GM12878 (cell line): ENCODE results near the gene ISY1. TPM values are rescaled to one million over a fixed set of nuclear protein-coding genes. Genes with fewer than 3 reads are reported as not detected.

Source experiments
- BRCA1 ChIP-seq: IDR thresholded peaks from 2 replicates; pipeline ENCODE4 v1.6.1; 2011; ENCODE audit warnings: low read depth, low read length, improper control_type of control experiment
- EED ChIP-seq: sonication (generic); IDR thresholded peaks from 2 replicates; pipeline ENCODE4 v1.6.1; 2016; ENCODE audit warnings: antibody characterized with exemption, low read depth
- EP300 ChIP-seq, 2 experiments: fragments of 150-350 bp in 1 of 2; IDR thresholded peaks; 2 replicates each; pipeline ENCODE4 v1.6.1; 2011 to 2012; ENCODE audit warnings: low read depth in 2 of 2, low read length in 2 of 2, borderline replicate concordance in 1 of 2, improper control_type of control experiment in 1 of 2, inconsistent platforms in 1 of 2; ENCODE audit not compliant: control insufficient read depth in 1 of 2
- ETV6 ChIP-seq, 2 experiments: fragments of 450-650 bp in 1 of 2; IDR thresholded peaks in 1 of 2; conservative IDR thresholded peaks in 1 of 2; 2 replicates each; pipeline ENCODE4 v1.6.1; 2014; ENCODE audit warnings: antibody characterized with exemption in 1 of 2, borderline replicate concordance in 1 of 2, low read depth in 1 of 2, mild to moderate bottlenecking in 1 of 2, moderate library complexity in 1 of 2
- FOXM1 ChIP-seq: IDR thresholded peaks from 2 replicates; pipeline ENCODE4 v1.6.1; 2012; ENCODE audit warnings: low read depth, mild to moderate bottlenecking, inconsistent platforms, low read length, moderate library complexity
- JUNB ChIP-seq: IDR thresholded peaks from 2 replicates; pipeline ENCODE4 v1.6.1; 2016; ENCODE audit warnings: antibody characterized with exemption, mild to moderate bottlenecking
- MEF2A ChIP-seq: IDR thresholded peaks from 2 replicates; pipeline ENCODE4 v1.6.1; 2011; ENCODE audit warnings: low read depth, mild to moderate bottlenecking, low read length, moderate library complexity; ENCODE audit not compliant: insufficient read depth
- MTA3 ChIP-seq: IDR thresholded peaks from 2 replicates; pipeline ENCODE4 v1.6.1; 2012; ENCODE audit warnings: low read length, inconsistent platforms, borderline replicate concordance
- MYC ChIP-seq: IDR thresholded peaks from 2 replicates; pipeline ENCODE4 v1.6.1; 2011; ENCODE audit warnings: mild to moderate bottlenecking, low read length, moderate library complexity, inconsistent platforms; ENCODE audit not compliant: insufficient read depth, insufficient replicate concordance, insufficient read length, severe bottlenecking
- NFYA ChIP-seq: IDR thresholded peaks from 2 replicates; pipeline ENCODE4 v1.6.1; 2011; ENCODE audit warnings: low read depth, mild to moderate bottlenecking, low read length, improper control_type of control experiment, borderline replicate concordance
- NKRF ChIP-seq: fragments of 450-650 bp; conservative IDR thresholded peaks from 2 replicates; pipeline ENCODE4 v1.6.1; 2017; ENCODE audit warnings: mild to moderate bottlenecking, moderate library complexity
- PML ChIP-seq: IDR thresholded peaks from 2 replicates; pipeline ENCODE4 v1.6.1; 2012; ENCODE audit warnings: low read length, inconsistent platforms
- SMAD5 ChIP-seq: IDR thresholded peaks from 2 replicates; pipeline ENCODE4 v1.6.1; 2016; ENCODE audit warnings: antibody characterized with exemption, low read depth
- SMC3 ChIP-seq: IDR thresholded peaks from 2 replicates; pipeline ENCODE4 v1.6.1; 2011; ENCODE audit warnings: low read length, improper control_type of control experiment, borderline replicate concordance
- SREBF1 ChIP-seq: IDR thresholded peaks from 2 replicates; pipeline ENCODE4 v1.6.1; 2012; ENCODE audit warnings: mild to moderate bottlenecking, low read length
- TBL1XR1 ChIP-seq: IDR thresholded peaks from 2 replicates; pipeline ENCODE4 v1.6.1; 2012; ENCODE audit warnings: low read depth, low read length, improper control_type of control experiment
- ZNF207 ChIP-seq: fragments of 450-650 bp; IDR thresholded peaks from 2 replicates; pipeline ENCODE4 v1.6.1; 2014; ENCODE audit warnings: antibody characterized with exemption, mild to moderate bottlenecking, borderline replicate concordance
- polyA plus RNA-seq, 11 experiments: library from polyadenylated mRNA; depleted of rRNA in 4 of 11; unstranded in 6 of 11; stranded (reverse) in 5 of 11; fragments of >200 nt; fragmentation: Nextera tagmentation in 4 of 11; fragmentation: Illumina TruSeq in 1 of 11; extraction: Ambion mirVana in 4 of 11; extraction: Trizol in 1 of 11; gene quantifications; 1 replicate in 1 of 11; 2 replicates in 10 of 11; pipeline versions ENCODE4 v1.2.1 to v1.2.3, GENCODE V29; 2011 to 2016; ENCODE audit warnings: inconsistent platforms in 2 of 11, missing spikeins in 2 of 11, low read depth in 1 of 11
- total RNA-seq, 4 experiments: library from RNA; depleted of rRNA in 3 of 4; stranded (reverse); fragments of >200 nt in 3 of 4; fragmentation: Illumina TruSeq in 1 of 4; extraction: Trizol in 1 of 4; gene quantifications; 2 replicates each; pipeline versions ENCODE4 v1.2.1 to v1.2.3, GENCODE V29; 2013 to 2021
- TF ChIP-seq, protein P1 (sequence below): fragments of 150-350 bp; IDR thresholded peaks from 2 replicates; pipeline ENCODE4 v1.6.1; 2014; ENCODE audit warnings: mild to moderate bottlenecking, low read depth, low read length
- TF ChIP-seq, protein P2 (sequence below): IDR thresholded peaks from 2 replicates; pipeline ENCODE4 v1.6.1; 2012; ENCODE audit warnings: low read depth, low read length, improper control_type of control experiment
- TF ChIP-seq, protein P3 (sequence below): fragments of 450-650 bp; IDR thresholded peaks from 2 replicates; pipeline ENCODE4 v1.6.1; 2017; ENCODE audit warnings: borderline replicate concordance

ISY1 gene
- total and polyA plus RNA-seq, 10 of the 15 experiments (the other 5 are each of a cell fraction or from before 2014, with no cell fraction given), result 28.3 to 72.2 (median 44.7) TPM

- TF ChIP-seq NKRF (no peak; the same call in none of the 2 replicates), SMC3 (peak; percentile 42; the same call in 1 of the 2 replicates), NFYA (no peak), MTA3 (peak; percentile 96; the same call in 1 of the 2 replicates), ETV6 (conservative IDR thresholded peaks at IDR 0.05 in 1 of 2, IDR thresholded peaks at IDR 0.05 in 1 of 2; ENCODE audit: borderline replicate concordance in 1 of 2, low read depth in 1 of 2) (peak in 1 of 2 experiments; percentile 88; a peak in 1 of 4 replicates), TBL1XR1 (no peak; the same call in 1 of the 2 replicates), SREBF1 (no peak), EED (peak; percentile 51; the same call in 1 of the 2 replicates), SMAD5 (peak; percentile 70; the same call in 1 of the 2 replicates), PML (peak; percentile 97), ZNF207 (peak; percentile 95), FOXM1 (peak; percentile 60), JUNB (no peak), MEF2A (no peak), MYC (no peak), BRCA1 (no peak), EP300 (IDR thresholded peaks at IDR 0.05; ENCODE audit: borderline replicate concordance in 1 of 2, control insufficient read depth in 1 of 2, low read depth in 2 of 2, low read length in 2 of 2) (peak in 1 of 2 experiments; percentile 61; a peak in 2 of 4 replicates)
- TF ChIP-seq, protein P1, sequence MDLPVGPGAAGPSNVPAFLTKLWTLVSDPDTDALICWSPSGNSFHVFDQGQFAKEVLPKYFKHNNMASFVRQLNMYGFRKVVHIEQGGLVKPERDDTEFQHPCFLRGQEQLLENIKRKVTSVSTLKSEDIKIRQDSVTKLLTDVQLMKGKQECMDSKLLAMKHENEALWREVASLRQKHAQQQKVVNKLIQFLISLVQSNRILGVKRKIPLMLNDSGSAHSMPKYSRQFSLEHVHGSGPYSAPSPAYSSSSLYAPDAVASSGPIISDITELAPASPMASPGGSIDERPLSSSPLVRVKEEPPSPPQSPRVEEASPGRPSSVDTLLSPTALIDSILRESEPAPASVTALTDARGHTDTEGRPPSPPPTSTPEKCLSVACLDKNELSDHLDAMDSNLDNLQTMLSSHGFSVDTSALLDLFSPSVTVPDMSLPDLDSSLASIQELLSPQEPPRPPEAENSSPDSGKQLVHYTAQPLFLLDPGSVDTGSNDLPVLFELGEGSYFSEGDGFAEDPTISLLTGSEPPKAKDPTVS, result 0 out of 2 replicates have a peak, but pooled peaks have one; percentile 11
- TF ChIP-seq, protein P2, sequence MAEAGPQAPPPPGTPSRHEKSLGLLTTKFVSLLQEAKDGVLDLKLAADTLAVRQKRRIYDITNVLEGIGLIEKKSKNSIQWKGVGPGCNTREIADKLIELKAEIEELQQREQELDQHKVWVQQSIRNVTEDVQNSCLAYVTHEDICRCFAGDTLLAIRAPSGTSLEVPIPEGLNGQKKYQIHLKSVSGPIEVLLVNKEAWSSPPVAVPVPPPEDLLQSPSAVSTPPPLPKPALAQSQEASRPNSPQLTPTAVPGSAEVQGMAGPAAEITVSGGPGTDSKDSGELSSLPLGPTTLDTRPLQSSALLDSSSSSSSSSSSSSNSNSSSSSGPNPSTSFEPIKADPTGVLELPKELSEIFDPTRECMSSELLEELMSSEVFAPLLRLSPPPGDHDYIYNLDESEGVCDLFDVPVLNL, result no peak
- TF ChIP-seq, protein P3, sequence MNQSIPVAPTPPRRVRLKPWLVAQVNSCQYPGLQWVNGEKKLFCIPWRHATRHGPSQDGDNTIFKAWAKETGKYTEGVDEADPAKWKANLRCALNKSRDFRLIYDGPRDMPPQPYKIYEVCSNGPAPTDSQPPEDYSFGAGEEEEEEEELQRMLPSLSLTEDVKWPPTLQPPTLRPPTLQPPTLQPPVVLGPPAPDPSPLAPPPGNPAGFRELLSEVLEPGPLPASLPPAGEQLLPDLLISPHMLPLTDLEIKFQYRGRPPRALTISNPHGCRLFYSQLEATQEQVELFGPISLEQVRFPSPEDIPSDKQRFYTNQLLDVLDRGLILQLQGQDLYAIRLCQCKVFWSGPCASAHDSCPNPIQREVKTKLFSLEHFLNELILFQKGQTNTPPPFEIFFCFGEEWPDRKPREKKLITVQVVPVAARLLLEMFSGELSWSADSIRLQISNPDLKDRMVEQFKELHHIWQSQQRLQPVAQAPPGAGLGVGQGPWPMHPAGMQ, result no peak
Measured at GRCh38 chr3:129160891-129161859, at the start of gene ISY1 (continued).
